ENCODE data around the gene GPR6. TPM values are rescaled to one million over a fixed set of nuclear protein-coding genes. Genes with fewer than 3 reads are reported as not detected.

Gene GPR6
- total RNA-seq, 1 donor from 2014 or later = not detected

DNA sequence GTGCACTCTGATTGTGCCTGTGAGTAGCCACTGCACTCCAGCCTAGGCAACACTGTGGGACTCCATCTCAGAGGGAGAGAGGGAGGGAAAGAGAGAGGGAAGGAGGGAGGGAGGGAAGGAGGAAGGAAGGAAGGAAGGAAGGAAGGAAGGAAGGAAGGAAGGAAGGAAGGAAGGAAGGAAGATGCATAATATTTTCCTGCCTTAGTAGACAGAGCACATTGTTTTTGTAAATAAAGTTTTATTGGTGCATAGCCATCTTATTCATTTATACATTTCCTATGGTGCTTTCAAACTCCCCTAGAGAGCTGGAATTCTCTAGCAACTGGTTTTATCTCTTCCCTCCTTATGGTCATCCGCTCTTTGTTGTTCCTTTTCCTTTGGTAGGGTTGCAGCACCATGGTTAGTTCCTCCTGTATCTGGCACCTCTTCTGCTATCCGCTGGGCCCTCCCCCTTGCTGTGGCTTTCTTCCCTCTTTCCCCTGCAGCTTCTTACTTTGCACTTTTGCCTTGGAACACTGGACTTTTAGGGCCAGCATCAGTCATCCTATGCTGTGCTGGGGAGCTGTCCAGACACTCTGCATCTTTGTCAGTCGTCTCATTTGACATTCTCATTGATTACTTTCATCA is 20.2 kb downstream of the GPR6 start:
- Histone ChIP-seq H3K27me3 (ENCODE audit: control insufficient read depth in 3 of 3, insufficient read depth in 3 of 3, low read length in 3 of 3) (peaks cover 0 to 3% (median 2%) of the 10 kb centered on the region in 3 donors), H3K9ac (ENCODE audit: low read depth in 1 of 3, low read length in 3 of 3) (no peak overlapping the region), H3K27ac (ENCODE audit: low read depth, low read length) (no peak overlapping the region), H3K9me3 (ENCODE audit: control insufficient read depth in 3 of 3, low read length in 3 of 3) (no peaks in the 10 kb centered on the region), H3K4me1 (ENCODE audit: control insufficient read depth in 3 of 3, insufficient read depth in 3 of 3, low read length in 3 of 3) (no peaks in the 10 kb centered on the region), H3K4me3 (ENCODE audit: low read length in 3 of 3) (no peak overlapping the region), H3K36me3 (ENCODE audit: control insufficient read depth in 3 of 3, insufficient read depth in 3 of 3, low read length in 3 of 3) (no peaks in the 10 kb centered on the region)

DNA sequence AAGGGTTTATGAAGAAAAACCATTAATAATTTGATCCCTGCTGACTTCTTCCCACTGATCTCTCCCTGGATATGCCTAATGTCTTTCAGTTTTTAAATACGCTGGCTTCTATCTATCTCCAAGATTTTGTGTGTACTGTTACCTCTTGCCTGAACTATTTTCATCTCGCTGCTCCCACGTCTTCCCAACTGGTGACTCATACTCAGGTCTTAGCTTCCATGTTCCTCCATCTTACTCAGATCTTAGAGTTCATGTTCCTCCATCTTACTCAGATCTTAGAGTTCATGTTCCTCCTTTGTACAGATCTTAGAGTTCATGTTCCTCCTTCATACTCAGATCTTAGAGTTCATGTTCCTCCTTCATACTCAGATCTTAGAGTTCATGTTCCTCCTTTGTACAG is 21.6 kb downstream of the GPR6 start:
- Histone ChIP-seq H3K36me3 (ENCODE audit: control insufficient read depth in 3 of 3, insufficient read depth in 3 of 3, low read length in 3 of 3) (no peaks in the 10 kb centered on the region), H3K4me3 (ENCODE audit: low read length in 3 of 3) (no peak overlapping the region), H3K27me3 (ENCODE audit: control insufficient read depth in 3 of 3, insufficient read depth in 3 of 3, low read length in 3 of 3) (peaks cover 0 to 3% (median 0%) of the 10 kb centered on the region in 3 donors), H3K9me3 (ENCODE audit: control insufficient read depth in 3 of 3, low read length in 3 of 3) (no peaks in the 10 kb centered on the region), H3K27ac (ENCODE audit: low read depth, low read length) (no peak overlapping the region), H3K4me1 (ENCODE audit: control insufficient read depth in 3 of 3, insufficient read depth in 3 of 3, low read length in 3 of 3) (no peaks in the 10 kb centered on the region), H3K9ac (ENCODE audit: low read depth in 1 of 3, low read length in 3 of 3) (no peak overlapping the region)

GRCh38 chr6:110002676-110003075 is 24.6 kb downstream of the GPR6 start:
- Histone ChIP-seq H3K27ac (ENCODE audit: low read depth, low read length) (no peak overlapping the region), H3K36me3 (ENCODE audit: control insufficient read depth in 3 of 3, insufficient read depth in 3 of 3, low read length in 3 of 3) (no peaks in the 10 kb centered on the region), H3K27me3 (ENCODE audit: control insufficient read depth in 3 of 3, insufficient read depth in 3 of 3, low read length in 3 of 3) (peaks cover 0 to 3% (median 0%) of the 10 kb centered on the region in 3 donors), H3K4me1 (ENCODE audit: control insufficient read depth in 3 of 3, insufficient read depth in 3 of 3, low read length in 3 of 3) (no peaks in the 10 kb centered on the region), H3K9ac (ENCODE audit: low read depth in 1 of 3, low read length in 3 of 3) (no peak overlapping the region), H3K4me3 (ENCODE audit: low read length in 3 of 3) (no peak overlapping the region), H3K9me3 (ENCODE audit: control insufficient read depth in 3 of 3, low read length in 3 of 3) (no peaks in the 10 kb centered on the region)

- Histone ChIP-seq H3K4me3 (ENCODE audit: low read length in 3 of 3) (no peak overlapping the region), H3K27ac (ENCODE audit: low read depth, low read length) (no peak overlapping the region), H3K27me3 (ENCODE audit: control insufficient read depth in 3 of 3, insufficient read depth in 3 of 3, low read length in 3 of 3) (peaks cover 0 to 5% (median 4%) of the 10 kb centered on the region in 3 donors), H3K4me1 (ENCODE audit: control insufficient read depth in 3 of 3, insufficient read depth in 3 of 3, low read length in 3 of 3) (no peaks in the 10 kb centered on the region), H3K9ac (ENCODE audit: low read depth in 1 of 3, low read length in 3 of 3) (no peak overlapping the region), H3K36me3 (ENCODE audit: control insufficient read depth in 3 of 3, insufficient read depth in 3 of 3, low read length in 3 of 3) (no peaks in the 10 kb centered on the region), H3K9me3 (ENCODE audit: control insufficient read depth in 3 of 3, low read length in 3 of 3) (no peaks in the 10 kb centered on the region)
These were observed 35.3 kb downstream of the GPR6 start for GRCh38 chr6:110013386-110013785.

DNA sequence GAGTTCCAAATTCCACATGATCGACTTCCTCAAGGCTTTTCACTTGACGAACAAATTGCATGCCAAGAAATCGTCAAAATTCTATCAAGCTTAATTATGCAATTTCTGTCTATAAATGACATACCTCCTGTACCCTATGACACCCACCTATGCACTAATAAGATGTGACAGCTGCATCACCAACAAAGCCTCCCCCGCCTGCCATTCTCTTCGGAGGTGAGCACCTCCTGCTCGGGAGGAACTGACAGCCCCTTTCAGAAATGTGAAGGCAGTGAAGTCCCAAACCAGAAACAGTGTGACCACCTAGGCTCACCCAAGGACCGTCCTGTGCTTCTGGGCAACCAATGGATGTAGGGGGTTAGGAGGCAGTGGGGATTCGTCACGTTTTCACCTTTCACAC is 37.1 kb downstream of the GPR6 start:
- H3K9me3 ChIP-seq (ENCODE audit: control insufficient read depth in 3 of 3, low read length in 3 of 3) = no peaks in the 10 kb centered on the region
- H3K36me3 ChIP-seq (ENCODE audit: control insufficient read depth in 3 of 3, insufficient read depth in 3 of 3, low read length in 3 of 3) = no peaks in the 10 kb centered on the region
- no peaks in the 10 kb centered on the region for H3K4me1 ChIP-seq (ENCODE audit: control insufficient read depth in 3 of 3, insufficient read depth in 3 of 3, low read length in 3 of 3)
- no peak overlapping the region for H3K9ac ChIP-seq (ENCODE audit: low read depth in 1 of 3, low read length in 3 of 3)
- no peak overlapping the region for H3K27ac ChIP-seq (ENCODE audit: low read depth, low read length)
- H3K4me3 ChIP-seq (ENCODE audit: low read length in 3 of 3) = no peak overlapping the region
- H3K27me3 ChIP-seq (ENCODE audit: control insufficient read depth in 3 of 3, insufficient read depth in 3 of 3, low read length in 3 of 3) = peaks cover 0 to 5% (median 4%) of the 10 kb centered on the region in 3 donors

DNA sequence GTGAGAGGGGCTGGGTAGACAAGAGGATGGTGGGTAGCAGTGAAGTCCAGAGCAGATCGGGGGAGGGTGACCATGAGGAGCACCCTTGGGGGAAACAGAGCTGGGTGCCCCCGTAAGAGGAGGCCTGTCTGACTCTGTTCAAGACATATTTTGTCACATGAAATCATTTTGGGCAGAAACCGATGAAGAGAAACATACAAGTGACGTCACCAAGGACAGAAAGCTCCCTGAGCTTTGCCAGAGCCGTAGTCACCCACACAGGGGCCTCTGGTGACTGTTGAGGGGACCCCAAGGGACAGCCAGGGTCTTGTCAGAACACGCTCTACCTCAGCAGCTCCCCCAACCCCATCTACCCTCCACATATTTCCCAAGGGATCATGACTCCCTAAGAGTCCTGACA is 39.2 kb downstream of the GPR6 start:
- Histone ChIP-seq H3K27ac (ENCODE audit: low read depth, low read length) (no peak overlapping the region), H3K9ac (ENCODE audit: low read depth in 1 of 3, low read length in 3 of 3) (no peak overlapping the region), H3K4me1 (ENCODE audit: control insufficient read depth in 3 of 3, insufficient read depth in 3 of 3, low read length in 3 of 3) (no peaks in the 10 kb centered on the region), H3K9me3 (ENCODE audit: control insufficient read depth in 3 of 3, low read length in 3 of 3) (no peaks in the 10 kb centered on the region), H3K27me3 (ENCODE audit: control insufficient read depth in 3 of 3, insufficient read depth in 3 of 3, low read length in 3 of 3) (peaks cover 0 to 5% (median 4%) of the 10 kb centered on the region in 3 donors), H3K36me3 (ENCODE audit: control insufficient read depth in 3 of 3, insufficient read depth in 3 of 3, low read length in 3 of 3) (no peaks in the 10 kb centered on the region), H3K4me3 (ENCODE audit: low read length in 3 of 3) (no peak overlapping the region)

GRCh38 chr6:110017946-110018345 is 39.8 kb downstream of the GPR6 start:
- Histone ChIP-seq H3K9me3 (ENCODE audit: control insufficient read depth in 3 of 3, low read length in 3 of 3) (no peaks in the 10 kb centered on the region), H3K27ac (ENCODE audit: low read depth, low read length) (no peak overlapping the region), H3K4me1 (ENCODE audit: control insufficient read depth in 3 of 3, insufficient read depth in 3 of 3, low read length in 3 of 3) (no peaks in the 10 kb centered on the region), H3K9ac (ENCODE audit: low read depth in 1 of 3, low read length in 3 of 3) (no peak overlapping the region), H3K27me3 (ENCODE audit: control insufficient read depth in 3 of 3, insufficient read depth in 3 of 3, low read length in 3 of 3) (peaks cover 0 to 5% (median 4%) of the 10 kb centered on the region in 3 donors), H3K4me3 (ENCODE audit: low read length in 3 of 3) (no peak overlapping the region), H3K36me3 (ENCODE audit: control insufficient read depth in 3 of 3, insufficient read depth in 3 of 3, low read length in 3 of 3) (no peaks in the 10 kb centered on the region)

- Histone ChIP-seq H3K27ac (ENCODE audit: low read depth, low read length) (no peak overlapping the region), H3K9me3 (ENCODE audit: control insufficient read depth in 3 of 3, low read length in 3 of 3) (no peaks in the 10 kb centered on the region), H3K36me3 (ENCODE audit: control insufficient read depth in 3 of 3, insufficient read depth in 3 of 3, low read length in 3 of 3) (no peaks in the 10 kb centered on the region), H3K27me3 (ENCODE audit: control insufficient read depth in 3 of 3, insufficient read depth in 3 of 3, low read length in 3 of 3) (peaks cover 0 to 5% (median 4%) of the 10 kb centered on the region in 3 donors), H3K4me1 (ENCODE audit: control insufficient read depth in 3 of 3, insufficient read depth in 3 of 3, low read length in 3 of 3) (no peaks in the 10 kb centered on the region), H3K9ac (ENCODE audit: low read depth in 1 of 3, low read length in 3 of 3) (no peak overlapping the region), H3K4me3 (ENCODE audit: low read length in 3 of 3) (no peak overlapping the region)
These were observed 40.4 kb downstream of the GPR6 start for GRCh38 chr6:110018486-110018885.

DNA sequence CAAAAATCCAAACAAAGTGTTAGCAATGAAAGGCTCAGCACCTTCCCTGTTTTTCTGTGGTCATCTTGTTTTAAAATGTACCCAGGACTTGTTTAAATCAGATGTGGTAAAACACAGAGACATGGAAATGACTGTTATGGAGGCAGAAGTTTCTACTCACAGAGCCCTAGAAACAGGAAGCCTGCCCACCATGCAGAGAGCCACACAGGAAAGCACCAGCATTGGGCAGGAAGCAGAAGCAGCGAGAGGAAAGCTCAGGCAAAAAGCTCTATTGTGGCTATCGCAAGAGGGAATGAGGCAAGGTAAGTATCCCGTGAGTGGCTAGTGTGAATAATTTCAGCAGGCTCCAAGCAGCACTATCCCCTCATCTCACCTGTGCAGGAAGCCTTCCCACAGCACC is 42.8 kb downstream of the GPR6 start:
- Histone ChIP-seq H3K36me3 (ENCODE audit: control insufficient read depth in 3 of 3, insufficient read depth in 3 of 3, low read length in 3 of 3) (no peaks in the 10 kb centered on the region), H3K9ac (ENCODE audit: low read depth in 1 of 3, low read length in 3 of 3) (no peak overlapping the region), H3K4me3 (ENCODE audit: low read length in 3 of 3) (no peak overlapping the region), H3K9me3 (ENCODE audit: control insufficient read depth in 3 of 3, low read length in 3 of 3) (no peaks in the 10 kb centered on the region), H3K27ac (ENCODE audit: low read depth, low read length) (no peak overlapping the region), H3K27me3 (ENCODE audit: control insufficient read depth in 3 of 3, insufficient read depth in 3 of 3, low read length in 3 of 3) (peaks cover 0 to 4% (median 0%) of the 10 kb centered on the region in 3 donors), H3K4me1 (ENCODE audit: control insufficient read depth in 3 of 3, insufficient read depth in 3 of 3, low read length in 3 of 3) (no peaks in the 10 kb centered on the region)

DNA sequence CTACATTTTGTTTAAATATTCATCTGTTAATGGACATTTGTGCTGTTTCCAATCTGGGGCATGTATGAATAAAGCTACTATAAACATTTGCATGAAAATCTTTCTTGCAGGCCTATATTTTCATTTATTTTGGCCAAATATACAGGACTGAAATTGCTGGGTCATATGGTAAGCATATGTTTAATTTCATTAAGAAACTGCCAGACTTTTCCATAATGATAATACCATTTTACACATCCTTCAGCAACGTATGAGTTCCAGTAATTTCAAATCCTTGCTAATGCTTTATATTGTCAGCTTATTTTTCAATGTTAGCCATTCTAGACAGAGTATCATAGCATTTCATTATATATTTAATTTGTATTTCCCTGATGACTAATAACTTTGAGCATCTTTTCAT is 51.0 kb downstream of the GPR6 start:
- H3K4me3 ChIP-seq (ENCODE audit: low read length in 3 of 3) = no peak overlapping the region
- H3K36me3 ChIP-seq (ENCODE audit: control insufficient read depth in 3 of 3, insufficient read depth in 3 of 3, low read length in 3 of 3) = no peaks in the 10 kb centered on the region
- no peak overlapping the region for H3K27ac ChIP-seq (ENCODE audit: low read depth, low read length)
- H3K27me3 ChIP-seq (ENCODE audit: control insufficient read depth in 3 of 3, insufficient read depth in 3 of 3, low read length in 3 of 3) = no peaks in the 10 kb centered on the region
- H3K9me3 ChIP-seq (ENCODE audit: control insufficient read depth in 3 of 3, low read length in 3 of 3) = no peaks in the 10 kb centered on the region
- no peaks in the 10 kb centered on the region for H3K4me1 ChIP-seq (ENCODE audit: control insufficient read depth in 3 of 3, insufficient read depth in 3 of 3, low read length in 3 of 3)
- H3K9ac ChIP-seq (ENCODE audit: low read depth in 1 of 3, low read length in 3 of 3) = no peak overlapping the region
